PC-3 (cell line): ENCODE measurements around the gene ATP10A.

Experiments
- CTCF ChIP-seq: fragments of 300-600 bp; sonication (generic); conservative IDR thresholded peaks from 2 replicates; pipeline ENCODE4 v1.5.1; 2017; ENCODE audit warnings: antibody characterized with exemption, low read depth, mild to moderate bottlenecking, low read length
- EZH2 ChIP-seq: fragments of 300-600 bp; sonication (generic); IDR thresholded peaks from one replicate; pipeline ENCODE4 v1.6.1; 2017; ENCODE audit warnings: antibody characterized with exemption, mild to moderate bottlenecking, low read length; ENCODE audit not compliant: unreplicated experiment

DNA sequence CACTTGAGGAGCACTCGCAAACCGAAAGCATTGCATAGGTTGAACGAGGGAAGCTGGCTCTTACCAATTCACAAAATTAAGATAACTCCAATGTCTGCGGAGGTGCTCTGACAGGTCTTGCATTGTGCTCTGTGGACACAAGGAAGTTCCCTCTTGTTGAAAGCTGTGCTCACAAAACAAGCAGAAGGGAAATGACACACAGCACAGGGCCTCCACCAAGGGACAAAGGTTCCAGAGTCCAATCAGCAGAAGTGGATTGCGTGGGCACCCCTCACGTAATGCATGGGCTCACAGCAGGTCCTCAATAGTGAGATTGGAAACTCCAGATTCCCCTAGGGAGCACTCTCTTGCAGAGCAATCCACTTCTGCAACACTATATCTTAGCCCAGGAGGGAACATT is 89.9 kb downstream of the ATP10A start:
- TF ChIP-seq EZH2 (no peak), CTCF (no peak)
